Naive B cell (primary cell): ENCODE data around the gene AVPR2. TPM values are rescaled to one million over a fixed set of nuclear protein-coding genes. Genes with fewer than 3 reads are reported as not detected.
A peak's percentile ranks its signal among the peaks of the same experiment; 100 is the strongest.

Experiments used
- ATAC-seq, 2 donors: fragments of 150-1000 bp; cut with Tn5 transposase; 2 replicates each; pipeline ENCODE4 v1.10.0; 2021; ENCODE audit warnings: low read depth in 2 of 2, mild to moderate bottlenecking in 2 of 2, moderate library complexity in 2 of 2
- DNase-seq: peaks from one replicate; pipeline ENCODE4 v3.0.0; 2022
- H3K27ac Mint-ChIP-seq, 6 donors: one replicate each; pipeline ENCODE4 v1.8.0; 2020 to 2022; ENCODE audit warnings: mild to moderate bottlenecking in 6 of 6, mixed read lengths in 6 of 6, moderate library complexity in 5 of 6, inconsistent platforms in 2 of 6
- H3K27me3 Mint-ChIP-seq, 3 donors: one replicate each; pipeline ENCODE4 v1.8.0; 2021 to 2022; ENCODE audit warnings: mixed read lengths in 3 of 3, mild to moderate bottlenecking in 1 of 3
- H3K36me3 Mint-ChIP-seq, 2 donors: one replicate each; pipeline ENCODE4 v1.8.0; 2020 to 2022; ENCODE audit warnings: mixed read lengths in 2 of 2, inconsistent platforms in 1 of 2, mild to moderate bottlenecking in 1 of 2
- H3K4me1 Mint-ChIP-seq, 3 donors: one replicate each; pipeline ENCODE4 v1.8.0; 2020 to 2022; ENCODE audit warnings: mixed read lengths in 3 of 3, inconsistent platforms in 1 of 3, mild to moderate bottlenecking in 1 of 3, moderate library complexity in 1 of 3
- H3K4me3 Mint-ChIP-seq, 8 donors: one replicate each; pipeline ENCODE4 v1.8.0; 2020 to 2022; ENCODE audit warnings: mild to moderate bottlenecking in 8 of 8, mixed read lengths in 8 of 8, moderate library complexity in 8 of 8, inconsistent platforms in 2 of 8
- H3K9me3 Mint-ChIP-seq, 7 donors: one replicate each; pipeline ENCODE4 v1.8.0; 2020 to 2022; ENCODE audit warnings: mixed read lengths in 7 of 7, mild to moderate bottlenecking in 5 of 7, inconsistent platforms in 2 of 7, moderate library complexity in 1 of 7
- polyA plus RNA-seq, 6 donors: library from polyadenylated mRNA; unstranded; fragments of 300-500 nt; fragmentation: Illumina TruSeq; gene quantifications; one replicate each; pipeline ENCODE4 v1.2.3, GENCODE V29; 2021; ENCODE audit warnings: low read depth in 6 of 6

The AVPR2 gene
- polyA plus RNA-seq, 6 donors from 2014 or later, result 0.25 TPM; not detected in 5

GRCh38 chrX:153948847-153949805 is 44.7 kb downstream of the AVPR2 start:
- Mint-ChIP-seq H3K4me3 (no peak overlapping the region), H3K4me1 (peaks cover 8 to 25% (median 11%) of the 10 kb centered on the region in 3 donors), H3K27me3 (no peaks in the 10 kb centered on the region), H3K27ac (peak overlapping the region in 2 of 6 donors; percentile 31 to 74), H3K9me3 (no peaks in the 10 kb centered on the region), H3K36me3 (peaks cover 0 to 7% of the 10 kb centered on the region in 2 donors)
- ATAC-seq (no peak), DNase-seq (no peak)

DNA sequence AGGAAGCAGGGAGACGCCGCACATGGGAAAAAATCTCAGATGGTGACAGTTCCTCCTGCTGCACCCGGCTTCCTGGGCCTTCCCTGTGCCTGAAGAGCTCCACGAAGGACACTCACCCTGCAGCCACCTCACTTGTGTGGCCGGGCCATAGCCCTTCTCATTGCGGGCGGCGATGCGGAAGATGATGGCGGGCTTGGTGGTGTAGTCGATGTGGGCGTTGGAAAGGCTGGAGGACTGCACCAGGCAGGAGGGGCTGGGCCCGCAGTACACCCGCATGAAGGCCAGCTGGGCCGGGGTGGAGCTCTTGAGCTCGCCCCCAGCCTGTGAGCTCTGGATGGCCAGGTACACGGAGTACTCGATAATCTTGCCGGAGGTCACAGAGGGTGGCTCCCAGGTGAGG is 45.7 kb downstream of the AVPR2 start:
- peaks cover 7 to 20% (median 8%) of the 10 kb centered on the region in 3 donors for H3K4me1 Mint-ChIP-seq
- DNase-seq (no peak), ATAC-seq (no peak)
- H3K27me3 Mint-ChIP-seq, result no peaks in the 10 kb centered on the region
- peaks cover 0 to 7% of the 10 kb centered on the region in 2 donors for H3K36me3 Mint-ChIP-seq
- no peaks in the 10 kb centered on the region for H3K9me3 Mint-ChIP-seq
- H3K27ac Mint-ChIP-seq, result no peak overlapping the region
- H3K4me3 Mint-ChIP-seq, result no peak overlapping the region

- H3K36me3 Mint-ChIP-seq, result peaks cover 0 to 7% of the 10 kb centered on the region in 2 donors
- peaks cover 7 to 12% (median 8%) of the 10 kb centered on the region in 3 donors for H3K4me1 Mint-ChIP-seq
- ATAC-seq (no peak), DNase-seq (no peak)
- no peaks in the 10 kb centered on the region for H3K9me3 Mint-ChIP-seq
- H3K27me3 Mint-ChIP-seq, result no peaks in the 10 kb centered on the region
- no peak overlapping the region for H3K27ac Mint-ChIP-seq
- H3K4me3 Mint-ChIP-seq, result no peak overlapping the region
Measured at GRCh38 chrX:153951683-153952372, 47.4 kb downstream of the AVPR2 start.

DNA sequence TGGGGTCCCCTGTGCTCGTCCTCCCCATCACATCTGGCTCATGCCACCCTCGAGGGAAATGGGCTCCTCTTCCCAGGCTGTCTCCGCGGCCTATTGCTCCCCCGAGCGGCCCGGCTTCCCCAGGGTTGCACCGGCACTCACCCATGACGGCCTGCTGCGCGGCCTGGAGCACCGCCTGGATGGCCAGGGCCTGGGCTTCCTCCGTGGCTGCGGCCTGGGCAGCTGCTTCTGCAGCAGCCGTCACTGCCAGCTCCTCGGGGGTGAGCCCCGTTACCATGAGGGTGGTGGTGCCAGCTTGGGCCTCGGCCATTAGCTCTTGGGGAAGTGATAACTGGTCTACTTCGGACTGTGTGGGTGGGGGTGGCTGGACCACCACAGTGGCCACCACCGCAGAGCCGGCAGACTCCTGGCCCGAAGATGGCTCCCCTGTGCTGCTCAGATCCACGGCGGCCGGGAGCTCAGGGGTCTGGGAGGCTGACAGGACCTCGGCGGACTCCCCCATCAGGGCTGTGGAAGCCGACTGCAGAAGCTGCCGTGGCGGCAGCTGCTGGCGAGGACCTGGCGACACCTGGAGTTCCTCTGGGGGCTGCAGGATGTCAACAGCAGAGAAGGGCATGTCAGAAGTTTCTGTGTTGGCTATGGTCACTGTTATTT is 48.0 kb downstream of the AVPR2 start:
- Mint-ChIP-seq H3K4me3 (peak overlapping the region in 2 of 8 donors; percentile 15 to 42), H3K27me3 (no peaks in the 10 kb centered on the region), H3K36me3 (peaks cover 0 to 3% of the 10 kb centered on the region in 2 donors), H3K27ac (no peak overlapping the region), H3K9me3 (no peaks in the 10 kb centered on the region), H3K4me1 (peaks cover 2 to 5% (median 5%) of the 10 kb centered on the region in 3 donors)
- DNase-seq (no peak), ATAC-seq (no peak)

GRCh38 chrX:153953342-153953830 is 48.9 kb downstream of the AVPR2 start:
- no peaks in the 10 kb centered on the region for H3K36me3 Mint-ChIP-seq
- peaks cover 0 to 4% (median 4%) of the 10 kb centered on the region in 3 donors for H3K4me1 Mint-ChIP-seq
- ATAC-seq, result peak; percentile 67 to 73
- H3K27me3 Mint-ChIP-seq, result no peaks in the 10 kb centered on the region
- peak overlapping the region in 2 of 8 donors; percentile 20 to 27 for H3K4me3 Mint-ChIP-seq
- no peaks in the 10 kb centered on the region for H3K9me3 Mint-ChIP-seq
- peak; percentile 68 for DNase-seq
- peak overlapping the region in 5 of 6 donors; percentile 24 to 85 (median 66) for H3K27ac Mint-ChIP-seq

GRCh38 chrX:153953892-153954557 is 49.6 kb downstream of the AVPR2 start:
- Mint-ChIP-seq H3K36me3 (no peaks in the 10 kb centered on the region), H3K4me1 (peaks cover 0 to 4% (median 4%) of the 10 kb centered on the region in 3 donors), H3K9me3 (no peaks in the 10 kb centered on the region), H3K27ac (peak overlapping the region in 1 of 6 donors; percentile 37), H3K4me3 (no peak overlapping the region), H3K27me3 (no peaks in the 10 kb centered on the region)
- no peak for DNase-seq
- no peak for ATAC-seq

DNA sequence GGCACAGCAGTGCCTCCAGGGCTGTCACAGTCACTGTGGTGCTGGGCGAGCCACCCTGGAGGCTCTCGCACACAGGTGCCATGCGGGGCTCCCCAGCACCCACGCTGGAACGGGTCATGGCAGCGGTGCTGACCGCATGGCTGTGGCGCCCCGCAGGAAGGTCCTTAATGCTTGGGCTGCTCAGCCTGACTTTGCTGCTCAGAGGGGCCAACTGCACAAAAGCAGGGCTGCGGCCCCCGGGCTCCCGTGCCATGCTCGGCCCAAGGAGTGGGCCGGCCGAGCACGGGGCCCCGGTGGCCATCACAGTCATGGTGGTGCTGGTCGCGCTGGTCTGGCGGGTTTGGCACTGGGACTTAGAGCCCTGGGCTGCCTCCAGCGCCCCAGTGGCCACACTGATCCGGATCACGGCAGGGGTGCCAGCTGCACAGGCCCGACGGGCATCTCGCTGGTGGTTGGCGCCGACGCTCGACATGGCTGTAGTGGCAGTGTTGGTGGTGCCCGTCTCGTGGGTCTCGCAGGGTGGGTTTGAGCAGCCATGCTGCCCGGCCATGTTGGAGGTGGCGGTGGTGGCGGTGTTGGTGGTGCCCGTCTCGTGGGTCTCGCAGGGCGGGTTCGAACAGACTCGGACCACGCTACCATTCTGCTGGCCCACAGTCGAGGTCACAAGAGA is 50.2 kb downstream of the AVPR2 start:
- no peak for DNase-seq
- peaks cover 0 to 4% (median 4%) of the 10 kb centered on the region in 3 donors for H3K4me1 Mint-ChIP-seq
- no peak for ATAC-seq
- no peaks in the 10 kb centered on the region for H3K36me3 Mint-ChIP-seq
- H3K27ac Mint-ChIP-seq, result peak overlapping the region in 2 of 6 donors; percentile 42 to 54
- H3K27me3 Mint-ChIP-seq, result no peaks in the 10 kb centered on the region
- no peaks in the 10 kb centered on the region for H3K9me3 Mint-ChIP-seq
- H3K4me3 Mint-ChIP-seq, result peak overlapping the region in 1 of 8 donors; percentile 35

DNA sequence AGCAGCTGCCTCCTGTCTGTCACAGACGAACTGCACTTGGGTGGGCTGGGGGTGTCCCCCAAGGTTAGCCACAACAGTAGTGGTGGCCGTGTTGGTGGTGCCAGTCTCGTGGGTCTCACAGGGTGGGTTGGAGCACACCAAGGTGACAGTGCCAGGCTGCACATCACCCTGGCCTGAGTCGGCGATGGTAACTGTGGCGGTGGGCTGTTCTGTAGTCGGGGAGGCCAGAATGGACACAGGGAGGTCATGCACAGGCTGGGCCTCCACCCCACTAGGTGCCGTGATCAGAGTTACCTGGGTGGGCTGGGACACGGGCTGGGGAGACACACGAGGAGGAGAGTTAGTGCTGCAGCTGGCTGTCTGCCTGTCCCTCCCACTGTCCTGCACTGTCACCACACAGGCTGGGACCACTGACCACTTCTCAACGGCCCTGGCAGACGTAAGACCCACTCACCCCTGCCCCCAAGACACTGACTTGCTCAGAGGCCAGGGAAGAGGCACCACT is 50.8 kb downstream of the AVPR2 start:
- Mint-ChIP-seq H3K36me3 (no peaks in the 10 kb centered on the region), H3K27ac (peak overlapping the region in 2 of 6 donors; percentile 42 to 54), H3K27me3 (no peaks in the 10 kb centered on the region), H3K9me3 (no peaks in the 10 kb centered on the region), H3K4me1 (peaks cover 0 to 4% (median 4%) of the 10 kb centered on the region in 3 donors), H3K4me3 (no peak overlapping the region)
- DNase-seq (no peak), ATAC-seq (no peak)

GRCh38 chrX:153956044-153956907 is 51.8 kb downstream of the AVPR2 start:
- Mint-ChIP-seq H3K4me3 (no peak overlapping the region), H3K4me1 (peaks cover 4 to 5% (median 4%) of the 10 kb centered on the region in 3 donors), H3K27me3 (no peaks in the 10 kb centered on the region), H3K36me3 (no peaks in the 10 kb centered on the region), H3K9me3 (no peaks in the 10 kb centered on the region), H3K27ac (no peak overlapping the region)
- ATAC-seq (no peak), DNase-seq (no peak)
